Esophagus mucosa (tissue), 1 donor: ENCODE data around the gene MAN2B2. TPM values are rescaled to one million over a fixed set of nuclear protein-coding genes. Genes with fewer than 3 reads are reported as not detected.

Source experiments
- ATAC-seq: fragments of 200-7000 bp; cut with Tn5 transposase; one replicate; pipeline ENCODE4 v1.9.1; 2020
- total RNA-seq: library from RNA; stranded (reverse); gene quantifications from one replicate; pipeline ENCODE4 v1.2.4, GENCODE V29; 2023
- donor health status: DM: yes; HTN: yes; CAD: no.

The MAN2B2 gene
- total RNA-seq, 1 donor from 2014 or later = 11.0 TPM

- ATAC-seq = peak; percentile 46
These were observed 28.1 kb upstream of the MAN2B2 start for GRCh38 chr4:6546681-6547447.

- ATAC-seq = peak; percentile 79
These were observed 26.6 kb upstream of the MAN2B2 start for GRCh38 chr4:6548201-6548881.

- ATAC-seq = no peak
These were observed 26.1 kb upstream of the MAN2B2 start for GRCh38 chr4:6548882-6549230.

- no peak for ATAC-seq
These were observed 25.5 kb upstream of the MAN2B2 start for GRCh38 chr4:6549445-6549844.

GRCh38 chr4:6549890-6550620 is 24.9 kb upstream of the MAN2B2 start:
- no peak for ATAC-seq

- no peak for ATAC-seq
These were observed 24.2 kb upstream of the MAN2B2 start for GRCh38 chr4:6550821-6551220.

- no peak for ATAC-seq
These were observed 23.3 kb upstream of the MAN2B2 start for GRCh38 chr4:6551660-6552059.

GRCh38 chr4:6555519-6555918 is 19.5 kb upstream of the MAN2B2 start:
- no peak for ATAC-seq

GRCh38 chr4:6556263-6556662 is 18.7 kb upstream of the MAN2B2 start:
- peak; percentile 80 for ATAC-seq

GRCh38 chr4:6557185-6557584 is 17.8 kb upstream of the MAN2B2 start:
- no peak for ATAC-seq

- ATAC-seq = no peak
These were observed 17.1 kb upstream of the MAN2B2 start for GRCh38 chr4:6557856-6558255.

- ATAC-seq = no peak
These were observed 14.4 kb upstream of the MAN2B2 start for GRCh38 chr4:6560416-6561172.

- ATAC-seq = no peak
These were observed 13.8 kb upstream of the MAN2B2 start for GRCh38 chr4:6561173-6561516.

GRCh38 chr4:6561706-6562371 is 13.2 kb upstream of the MAN2B2 start:
- no peak for ATAC-seq

- ATAC-seq = peak; percentile 50
These were observed 11.8 kb upstream of the MAN2B2 start for GRCh38 chr4:6562931-6563901.

GRCh38 chr4:6563935-6564645 is 10.9 kb upstream of the MAN2B2 start:
- no peak for ATAC-seq

GRCh38 chr4:6565691-6566390 is 9.1 kb upstream of the MAN2B2 start:
- ATAC-seq = no peak

- no peak for ATAC-seq
These were observed 8.4 kb upstream of the MAN2B2 start for GRCh38 chr4:6566391-6567190.

- no peak for ATAC-seq
These were observed 7.8 kb upstream of the MAN2B2 start for GRCh38 chr4:6567218-6567617.
